AG08395 (cell line): ENCODE data around the gene TMEM87A.
"Not testable (repeated sequence)": the region's sequence is repeated elsewhere in the genome, so short reads cannot be mapped to it uniquely, and the experiment has no call there.

Source experiments
- DNase-seq: peaks from one replicate; pipeline ENCODE4 v3.0.0; 2012; ENCODE audit warnings: mixed read lengths, low spot score

The TMEM87A gene

GRCh38 chr15:42270551-42270950, 2.7 kb downstream of the TMEM87A start:
- no peak for DNase-seq

GRCh38 chr15:42267286-42267685, 5.9 kb downstream of the TMEM87A start:
- DNase-seq: no peak

GRCh38 chr15:42264795-42265194, 8.4 kb downstream of the TMEM87A start:
- no peak for DNase-seq

- DNase-seq: no peak
Measured at GRCh38 chr15:42253300-42253699, 19.9 kb downstream of the TMEM87A start.

- DNase-seq: no peak
Measured at GRCh38 chr15:42240823-42241222, 32.4 kb downstream of the TMEM87A start.

GRCh38 chr15:42239528-42240182, 33.6 kb downstream of the TMEM87A start:
- no peak for DNase-seq

- DNase-seq: no peak
Measured at GRCh38 chr15:42233107-42233506, 40.1 kb downstream of the TMEM87A start.

- no peak for DNase-seq
Measured at GRCh38 chr15:42232606-42233005, 40.6 kb downstream of the TMEM87A start.

- no peak for DNase-seq
Measured at GRCh38 chr15:42231088-42231487, 42.1 kb downstream of the TMEM87A start.

GRCh38 chr15:42228981-42229380, 44.3 kb downstream of the TMEM87A start:
- DNase-seq: not testable (repeated sequence)

GRCh38 chr15:42228036-42228435, 45.2 kb downstream of the TMEM87A start:
- DNase-seq: no peak

- no peak for DNase-seq
Measured at GRCh38 chr15:42226648-42227047, 46.6 kb downstream of the TMEM87A start.

- DNase-seq: no peak
Measured at GRCh38 chr15:42220216-42220615, 53.0 kb downstream of the TMEM87A start.

GRCh38 chr15:42218953-42219592, 54.2 kb downstream of the TMEM87A start:
- no peak for DNase-seq

- DNase-seq: no peak
Measured at GRCh38 chr15:42217568-42217967, 55.7 kb downstream of the TMEM87A start.

GRCh38 chr15:42215913-42216829, 57.1 kb downstream of the TMEM87A start:
- DNase-seq: no peak

- no peak for DNase-seq
Measured at GRCh38 chr15:42214600-42214999, 58.6 kb downstream of the TMEM87A start.

GRCh38 chr15:42213511-42213910, 59.7 kb downstream of the TMEM87A start:
- no peak for DNase-seq

- no peak for DNase-seq
Measured at GRCh38 chr15:42210696-42211095, 62.5 kb downstream of the TMEM87A start.

- DNase-seq: peak; percentile 94
Measured at GRCh38 chr15:42207674-42208579, 65.3 kb downstream of the TMEM87A start, which contains the start of gene VPS39. TSS of gene VPS39 (minus strand) at chr15:42208304. CDS start at chr15:42208153, 151 bp downstream.

GRCh38 chr15:42206406-42206805, 66.8 kb downstream of the TMEM87A start:
- DNase-seq: no peak

GRCh38 chr15:42203891-42204290, 69.3 kb downstream of the TMEM87A start:
- no peak for DNase-seq
